ENCODE measurements around the gene SPON1.

GRCh38 chr11:13970986-13971385 is 8.5 kb downstream of the SPON1 start:
- TF ChIP-seq POLR2A (IDR thresholded peaks at IDR 0.05) = no peak
- TF ChIP-seq, protein P1, sequence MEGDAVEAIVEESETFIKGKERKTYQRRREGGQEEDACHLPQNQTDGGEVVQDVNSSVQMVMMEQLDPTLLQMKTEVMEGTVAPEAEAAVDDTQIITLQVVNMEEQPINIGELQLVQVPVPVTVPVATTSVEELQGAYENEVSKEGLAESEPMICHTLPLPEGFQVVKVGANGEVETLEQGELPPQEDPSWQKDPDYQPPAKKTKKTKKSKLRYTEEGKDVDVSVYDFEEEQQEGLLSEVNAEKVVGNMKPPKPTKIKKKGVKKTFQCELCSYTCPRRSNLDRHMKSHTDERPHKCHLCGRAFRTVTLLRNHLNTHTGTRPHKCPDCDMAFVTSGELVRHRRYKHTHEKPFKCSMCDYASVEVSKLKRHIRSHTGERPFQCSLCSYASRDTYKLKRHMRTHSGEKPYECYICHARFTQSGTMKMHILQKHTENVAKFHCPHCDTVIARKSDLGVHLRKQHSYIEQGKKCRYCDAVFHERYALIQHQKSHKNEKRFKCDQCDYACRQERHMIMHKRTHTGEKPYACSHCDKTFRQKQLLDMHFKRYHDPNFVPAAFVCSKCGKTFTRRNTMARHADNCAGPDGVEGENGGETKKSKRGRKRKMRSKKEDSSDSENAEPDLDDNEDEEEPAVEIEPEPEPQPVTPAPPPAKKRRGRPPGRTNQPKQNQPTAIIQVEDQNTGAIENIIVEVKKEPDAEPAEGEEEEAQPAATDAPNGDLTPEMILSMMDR (IDR thresholded peaks at IDR 0.05) = peak in 3 of 7 experiments; percentile 16 to 50 (median 37)
- TF ChIP-seq EP300 (IDR thresholded peaks at IDR 0.05) = no peak
